Measurements from ENCODE around the gene GAS7.

DNA sequence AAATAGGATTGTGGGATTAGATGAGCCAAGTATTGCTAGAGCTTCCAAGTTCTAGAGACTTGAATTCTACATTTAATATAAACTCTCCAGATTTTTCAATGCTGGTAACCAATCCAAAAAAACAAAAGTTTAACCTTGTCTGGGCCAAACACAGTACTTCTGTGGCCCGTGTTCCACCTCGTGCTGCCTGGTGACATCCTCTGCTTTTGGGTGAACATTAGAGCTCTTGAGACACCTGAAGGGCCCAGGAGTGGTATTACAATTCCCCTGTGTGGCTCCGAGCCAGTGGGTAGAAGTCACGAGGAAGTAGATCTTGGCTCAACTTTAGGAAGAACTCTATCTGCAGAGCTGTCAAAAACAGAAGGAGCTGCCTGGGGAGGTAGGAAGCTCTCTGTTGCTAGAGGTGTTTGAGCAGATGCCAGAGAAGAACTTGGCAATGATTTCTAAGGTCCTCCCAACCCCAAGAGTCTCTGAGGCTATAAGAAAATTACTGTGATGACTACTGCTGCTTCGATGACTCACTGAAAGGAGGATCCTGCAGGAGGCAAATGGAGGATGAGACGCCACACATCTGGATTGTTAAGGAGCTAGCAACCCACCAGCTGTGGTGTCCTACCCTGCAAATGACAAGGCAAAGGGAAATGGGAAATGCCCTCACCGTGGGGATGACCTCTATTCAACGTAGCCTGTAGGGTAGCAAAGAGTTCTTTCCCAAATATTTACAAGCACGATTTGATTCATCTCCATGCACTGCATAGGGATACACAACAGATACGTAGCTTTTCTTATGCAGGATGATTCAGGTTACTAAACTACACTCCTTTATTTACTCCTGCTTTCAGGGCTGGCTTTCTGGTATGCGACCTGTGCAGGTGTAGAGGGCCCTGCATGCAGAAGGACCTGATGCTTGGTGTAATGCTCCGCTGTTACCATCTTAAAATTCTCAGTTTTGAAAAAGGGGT, 45.8 kb upstream of the GAS7 start:
- no peak for TF ChIP-seq POLR2A (IDR thresholded peaks at IDR 0.05)
- TF ChIP-seq, protein P1, sequence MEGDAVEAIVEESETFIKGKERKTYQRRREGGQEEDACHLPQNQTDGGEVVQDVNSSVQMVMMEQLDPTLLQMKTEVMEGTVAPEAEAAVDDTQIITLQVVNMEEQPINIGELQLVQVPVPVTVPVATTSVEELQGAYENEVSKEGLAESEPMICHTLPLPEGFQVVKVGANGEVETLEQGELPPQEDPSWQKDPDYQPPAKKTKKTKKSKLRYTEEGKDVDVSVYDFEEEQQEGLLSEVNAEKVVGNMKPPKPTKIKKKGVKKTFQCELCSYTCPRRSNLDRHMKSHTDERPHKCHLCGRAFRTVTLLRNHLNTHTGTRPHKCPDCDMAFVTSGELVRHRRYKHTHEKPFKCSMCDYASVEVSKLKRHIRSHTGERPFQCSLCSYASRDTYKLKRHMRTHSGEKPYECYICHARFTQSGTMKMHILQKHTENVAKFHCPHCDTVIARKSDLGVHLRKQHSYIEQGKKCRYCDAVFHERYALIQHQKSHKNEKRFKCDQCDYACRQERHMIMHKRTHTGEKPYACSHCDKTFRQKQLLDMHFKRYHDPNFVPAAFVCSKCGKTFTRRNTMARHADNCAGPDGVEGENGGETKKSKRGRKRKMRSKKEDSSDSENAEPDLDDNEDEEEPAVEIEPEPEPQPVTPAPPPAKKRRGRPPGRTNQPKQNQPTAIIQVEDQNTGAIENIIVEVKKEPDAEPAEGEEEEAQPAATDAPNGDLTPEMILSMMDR (IDR thresholded peaks at IDR 0.05), result no peak
